ENCODE data around the gene MAP3K10.

GRCh38 chr19:40147693-40148347, 43.4 kb upstream of the MAP3K10 start:
- TF ChIP-seq, protein P1, sequence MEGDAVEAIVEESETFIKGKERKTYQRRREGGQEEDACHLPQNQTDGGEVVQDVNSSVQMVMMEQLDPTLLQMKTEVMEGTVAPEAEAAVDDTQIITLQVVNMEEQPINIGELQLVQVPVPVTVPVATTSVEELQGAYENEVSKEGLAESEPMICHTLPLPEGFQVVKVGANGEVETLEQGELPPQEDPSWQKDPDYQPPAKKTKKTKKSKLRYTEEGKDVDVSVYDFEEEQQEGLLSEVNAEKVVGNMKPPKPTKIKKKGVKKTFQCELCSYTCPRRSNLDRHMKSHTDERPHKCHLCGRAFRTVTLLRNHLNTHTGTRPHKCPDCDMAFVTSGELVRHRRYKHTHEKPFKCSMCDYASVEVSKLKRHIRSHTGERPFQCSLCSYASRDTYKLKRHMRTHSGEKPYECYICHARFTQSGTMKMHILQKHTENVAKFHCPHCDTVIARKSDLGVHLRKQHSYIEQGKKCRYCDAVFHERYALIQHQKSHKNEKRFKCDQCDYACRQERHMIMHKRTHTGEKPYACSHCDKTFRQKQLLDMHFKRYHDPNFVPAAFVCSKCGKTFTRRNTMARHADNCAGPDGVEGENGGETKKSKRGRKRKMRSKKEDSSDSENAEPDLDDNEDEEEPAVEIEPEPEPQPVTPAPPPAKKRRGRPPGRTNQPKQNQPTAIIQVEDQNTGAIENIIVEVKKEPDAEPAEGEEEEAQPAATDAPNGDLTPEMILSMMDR (IDR thresholded peaks at IDR 0.05) = no peak
- TF ChIP-seq POLR2AphosphoS5 (IDR thresholded peaks at IDR 0.05) = no peak
